GM21619 (cell line): ENCODE results near the gene NUF2.
"Not testable (repeated sequence)": the region's sequence is repeated elsewhere in the genome, so short reads cannot be mapped to it uniquely, and the experiment has no call there.

Experiments used
- ATAC-seq: cut with Tn5 transposase; IDR thresholded peaks from one replicate; pipeline ENCODE4 v1.9.1; 2021; ENCODE audit not compliant: unreplicated experiment

NUF2 gene

GRCh38 chr1:163331116-163331515 is 9.4 kb downstream of the NUF2 start:
- ATAC-seq: no peak

- ATAC-seq: no peak
Observed at GRCh38 chr1:163335216-163335615, 13.5 kb downstream of the NUF2 start.

DNA sequence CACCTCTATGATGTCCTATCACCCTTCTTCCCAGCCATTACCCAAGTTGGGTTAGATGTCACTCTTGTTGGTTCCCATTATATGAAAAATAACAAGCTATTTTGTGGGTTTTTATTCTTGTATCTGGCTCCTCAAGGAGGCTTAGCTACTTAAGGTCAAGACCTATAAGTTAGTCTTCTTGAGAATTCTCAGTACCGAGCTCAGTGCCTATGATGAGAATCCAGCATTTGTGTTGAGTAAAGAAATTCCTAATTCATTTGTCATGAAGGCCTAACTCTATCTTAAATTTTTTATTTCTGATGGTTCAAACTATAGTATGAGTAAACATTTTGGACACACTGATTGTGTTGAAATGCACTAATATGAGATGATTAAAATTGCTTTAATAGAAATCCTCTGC is 15.9 kb downstream of the NUF2 start:
- no peak for ATAC-seq

DNA sequence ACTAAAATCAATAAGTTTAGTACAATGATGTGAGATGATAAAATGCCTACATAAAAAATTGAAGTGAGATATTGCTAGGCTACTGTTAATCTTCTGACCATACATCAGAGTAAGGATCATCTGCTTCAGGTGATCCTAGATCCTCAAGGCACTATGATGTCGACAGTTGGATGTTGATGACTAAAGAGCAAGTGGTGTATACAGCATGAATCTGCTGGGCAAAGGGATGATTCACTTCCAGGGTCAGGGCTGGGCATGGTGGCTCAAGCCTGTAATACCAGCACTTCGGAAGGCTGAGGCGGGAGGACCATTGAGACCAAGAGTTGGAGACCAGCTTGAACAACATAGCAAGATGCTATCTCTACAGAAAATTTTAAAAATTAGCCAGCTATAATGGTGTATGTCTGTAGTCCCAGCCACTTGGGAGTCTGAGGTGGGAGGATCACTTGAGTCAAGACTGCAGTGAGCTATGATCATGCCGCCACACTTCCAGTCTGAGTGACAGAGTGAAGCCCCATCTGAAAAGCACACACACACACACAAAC is 24.6 kb downstream of the NUF2 start:
- no peak for ATAC-seq

DNA sequence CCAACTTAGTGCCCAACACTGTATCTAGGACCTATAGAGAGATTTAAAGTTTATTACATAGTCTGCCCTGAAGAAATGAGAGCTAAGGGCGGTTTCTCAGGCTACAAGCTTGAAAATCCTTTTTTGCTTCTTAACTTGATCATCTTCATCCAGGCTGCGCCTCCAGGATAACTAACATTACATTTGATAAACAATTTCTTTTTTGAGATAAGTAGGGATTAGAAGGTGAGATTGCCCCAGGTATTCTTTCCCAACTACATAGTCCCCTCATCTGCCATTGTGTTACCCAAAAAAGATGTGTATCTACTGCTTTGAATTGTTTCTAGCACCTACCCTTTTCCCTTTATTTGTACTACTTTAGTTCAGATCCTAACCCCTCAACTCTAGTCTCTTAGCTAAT is 25.4 kb downstream of the NUF2 start:
- ATAC-seq: no peak

- no peak for ATAC-seq
Observed at GRCh38 chr1:163351912-163352311, 30.2 kb downstream of the NUF2 start.

GRCh38 chr1:163357378-163357777 is 35.6 kb downstream of the NUF2 start:
- no peak for ATAC-seq

DNA sequence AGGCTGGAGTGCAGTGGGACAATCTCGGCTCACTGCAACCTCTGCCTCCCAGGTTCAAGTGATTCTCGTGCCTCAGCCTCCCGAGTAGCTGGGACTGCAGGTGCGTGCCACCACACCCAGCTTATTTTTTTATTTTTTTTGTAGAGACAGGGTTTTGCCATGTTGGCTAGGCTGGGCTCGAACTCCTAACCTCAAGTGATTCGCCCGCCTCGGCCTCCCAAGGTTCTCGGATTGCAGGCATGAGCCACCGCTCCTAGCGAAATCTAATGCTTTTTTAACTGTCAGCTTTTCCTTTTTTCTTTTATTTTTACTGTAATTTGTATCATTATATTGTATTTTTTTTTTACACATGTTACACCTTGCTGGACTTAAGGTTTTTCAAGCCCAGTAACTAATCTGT is 36.4 kb downstream of the NUF2 start:
- not testable (repeated sequence) for ATAC-seq

DNA sequence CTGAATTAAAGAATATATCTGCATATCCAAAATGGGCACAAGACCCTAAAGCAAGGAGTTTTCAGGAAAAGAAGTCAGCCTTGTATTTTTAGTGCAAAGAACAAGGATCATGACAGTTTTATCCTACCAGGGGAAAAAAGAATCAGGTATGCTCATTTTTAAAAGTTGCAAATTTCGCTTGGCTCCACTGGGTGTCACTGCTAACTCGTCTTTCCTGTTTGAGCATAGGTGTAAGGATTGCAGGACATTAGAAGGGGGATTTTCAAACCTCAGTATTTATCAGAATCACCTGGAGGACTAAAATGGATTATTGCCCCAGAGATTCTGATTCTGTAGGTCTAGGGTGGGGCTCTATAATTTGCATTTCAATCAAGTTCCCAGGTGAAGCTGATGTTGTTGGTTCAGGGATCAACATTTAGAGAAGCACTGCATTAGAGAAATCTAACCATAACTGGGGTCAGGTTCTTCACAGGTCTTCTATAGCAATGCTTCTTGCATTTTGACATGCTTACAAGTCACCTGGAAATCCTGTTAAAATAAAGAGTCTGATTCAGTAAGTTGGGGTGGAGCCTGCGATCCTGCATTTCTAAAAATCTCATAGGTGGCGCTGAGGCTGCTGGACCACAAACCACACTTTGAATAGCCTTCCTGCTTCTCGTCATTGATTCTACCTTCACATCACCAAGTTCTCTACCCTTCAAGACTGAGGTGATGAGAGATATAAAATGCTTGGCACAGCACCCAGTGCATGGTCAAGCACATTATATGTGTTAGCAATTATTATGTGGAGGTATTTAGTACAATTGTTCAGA is 39.6 kb downstream of the NUF2 start:
- ATAC-seq: no peak

GRCh38 chr1:163365186-163365585 is 43.4 kb downstream of the NUF2 start:
- no peak for ATAC-seq

DNA sequence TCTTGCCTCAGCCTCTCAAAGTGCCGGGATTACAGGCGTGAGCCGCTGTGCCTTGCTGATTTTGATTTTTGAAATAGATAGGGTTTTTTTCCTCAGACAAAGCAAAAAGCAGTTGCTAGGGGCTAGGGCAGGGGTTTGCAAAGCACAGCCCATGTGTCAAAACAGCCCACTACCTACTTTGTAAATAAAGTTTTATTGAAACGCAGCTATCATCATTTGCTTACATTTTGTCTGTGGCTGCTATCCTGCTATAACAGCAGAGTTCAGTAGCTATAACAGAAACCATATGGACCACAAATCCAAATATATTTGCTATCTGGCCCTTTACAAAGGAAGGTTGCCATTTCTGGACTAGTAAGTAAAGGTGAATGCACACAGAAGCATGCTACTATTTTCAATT is 44.8 kb downstream of the NUF2 start:
- no peak for ATAC-seq

GRCh38 chr1:163367721-163368120 is 46.0 kb downstream of the NUF2 start:
- ATAC-seq: no peak

GRCh38 chr1:163372576-163372975 is 50.8 kb downstream of the NUF2 start:
- ATAC-seq: no peak

- no peak for ATAC-seq
Observed at GRCh38 chr1:163378554-163378953, 56.8 kb downstream of the NUF2 start.

DNA sequence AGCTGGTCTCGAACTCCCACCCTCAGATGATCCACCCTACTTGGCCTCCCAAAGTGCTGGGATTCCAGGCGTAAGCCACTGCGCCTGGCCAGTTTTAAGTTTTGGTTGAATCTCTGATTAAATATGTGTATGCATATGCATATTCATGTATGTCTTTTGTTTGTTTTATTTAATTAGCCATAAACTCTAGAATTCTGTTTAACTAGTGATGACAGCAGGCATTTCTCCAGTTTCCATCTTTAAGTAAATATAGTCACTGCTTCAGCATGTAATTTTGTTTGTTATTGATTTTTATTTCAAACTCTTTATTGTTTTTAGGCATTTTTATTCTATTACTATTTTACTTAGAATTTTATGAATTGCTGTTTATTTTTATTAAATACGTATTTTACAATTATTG is 58.0 kb downstream of the NUF2 start:
- ATAC-seq: no peak

DNA sequence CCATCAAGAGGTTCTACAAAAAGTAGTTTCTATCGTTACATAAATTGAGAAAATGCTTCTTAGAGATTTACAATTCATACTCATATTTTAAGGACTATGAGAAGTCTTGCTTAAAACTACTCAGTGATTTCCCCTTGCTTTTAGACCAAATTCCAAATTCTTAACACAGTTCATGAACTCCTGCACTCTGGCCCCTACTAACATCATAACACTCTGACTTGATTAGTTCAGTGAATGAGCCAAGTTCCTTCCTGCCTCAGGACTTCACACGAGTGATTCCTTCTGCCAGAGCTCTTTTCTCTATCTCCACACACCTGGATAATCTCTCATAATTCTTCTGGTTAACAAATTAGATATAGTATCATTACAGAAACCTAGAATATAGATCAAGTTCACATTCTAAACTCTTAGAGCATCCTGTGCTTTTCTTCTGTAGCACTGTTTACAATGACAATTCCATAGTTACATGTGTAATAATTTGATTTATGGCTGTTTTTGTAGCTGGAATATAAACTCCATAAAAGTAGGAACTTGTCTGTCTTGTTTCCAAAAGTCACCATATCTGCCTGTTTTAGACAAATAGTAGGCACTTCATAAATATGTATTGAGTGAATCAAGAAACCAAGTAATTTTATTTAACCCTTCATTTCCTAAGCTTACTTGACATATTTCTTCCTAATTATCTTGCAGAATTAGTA is 59.9 kb downstream of the NUF2 start:
- no peak for ATAC-seq

DNA sequence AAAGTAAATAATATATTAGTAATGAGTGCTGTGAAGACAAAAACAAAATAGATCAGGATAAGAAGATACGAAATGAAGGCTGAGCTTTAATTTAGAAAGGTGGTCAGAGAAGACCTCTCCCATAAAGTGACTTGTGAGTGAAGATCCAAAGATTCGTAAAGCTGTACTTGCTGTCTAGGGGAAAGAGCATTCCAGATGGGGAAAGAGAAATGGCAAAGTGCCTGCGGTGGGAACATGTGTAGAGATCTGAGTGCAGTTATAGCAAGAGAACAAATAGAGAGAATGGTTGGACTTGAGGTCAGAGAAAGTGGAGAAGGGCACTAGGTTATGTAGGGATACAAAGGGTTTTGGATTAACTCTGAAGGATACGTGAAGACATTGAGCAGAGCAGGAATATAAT is 60.6 kb downstream of the NUF2 start:
- no peak for ATAC-seq

DNA sequence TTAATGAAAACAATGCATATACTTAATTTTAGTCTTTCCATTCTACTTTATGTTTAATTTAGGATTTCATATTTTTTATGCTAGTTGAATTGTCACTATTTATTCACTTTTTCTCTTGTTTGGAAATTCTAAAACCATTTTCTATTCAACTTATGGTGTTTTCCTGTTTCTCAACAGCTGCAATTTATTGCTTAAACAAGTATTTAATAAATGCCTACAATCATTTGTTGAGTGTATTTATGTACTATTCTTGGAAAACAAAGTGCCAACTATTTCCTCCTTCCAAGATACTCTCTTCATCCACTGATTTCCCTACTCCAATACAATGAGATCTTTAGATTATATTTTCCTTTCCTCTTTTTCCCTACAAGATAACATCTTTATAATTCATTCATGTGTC is 65.4 kb downstream of the NUF2 start:
- no peak for ATAC-seq

DNA sequence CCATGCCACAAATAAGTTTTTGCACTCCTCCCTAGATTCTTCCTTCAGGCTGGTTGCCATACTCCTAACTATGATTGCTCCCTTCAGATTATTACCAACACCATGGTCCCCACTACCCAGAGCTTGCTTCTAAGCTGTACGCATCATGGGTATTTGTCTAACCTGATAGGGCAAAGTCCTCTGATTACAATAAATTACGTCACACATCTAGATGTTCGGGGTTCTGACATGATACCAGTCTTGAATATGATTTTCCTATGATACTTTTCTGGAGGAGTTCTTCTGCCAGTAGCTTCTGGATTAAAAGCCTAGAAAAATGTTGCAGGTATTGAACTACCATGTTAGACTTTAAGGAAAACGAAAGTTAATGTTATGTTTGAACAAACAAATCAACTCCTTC is 67.2 kb downstream of the NUF2 start:
- no peak for ATAC-seq

GRCh38 chr1:163395790-163396189 is 74.0 kb downstream of the NUF2 start:
- no peak for ATAC-seq

GRCh38 chr1:163397451-163398200 is 75.9 kb downstream of the NUF2 start:
- no peak for ATAC-seq

- no peak for ATAC-seq
Observed at GRCh38 chr1:163399001-163399400, 77.2 kb downstream of the NUF2 start.
